Activated T-cell treated with anti-CD3 and anti-CD28 coated beads, Interleukin-2, amount 50 U/mL, for 24 hours (primary cell): Measurements from ENCODE around the gene ZNF423.

Experiments used
- DNase-seq: peaks from one replicate; pipeline ENCODE4 v3.0.0-alpha.2; 2020
- H3K27ac Mint-ChIP-seq: 2 replicates; pipeline ENCODE4 v1.8.0; 2020; ENCODE audit warnings: mild to moderate bottlenecking, mixed read lengths
- H3K27me3 Mint-ChIP-seq: 2 replicates; pipeline ENCODE4 v1.8.0; 2020; ENCODE audit warnings: mixed read lengths
- H3K36me3 Mint-ChIP-seq: 2 replicates; pipeline ENCODE4 v1.8.0; 2020; ENCODE audit warnings: low read depth, mixed read lengths
- H3K4me1 Mint-ChIP-seq: 2 replicates; pipeline ENCODE4 v1.8.0; 2020; ENCODE audit warnings: low read depth, mixed read lengths
- H3K4me3 Mint-ChIP-seq: 2 replicates; pipeline ENCODE4 v1.8.0; 2020; ENCODE audit warnings: mild to moderate bottlenecking, moderate library complexity, mixed read lengths
- H3K9me3 Mint-ChIP-seq: 2 replicates; pipeline ENCODE4 v1.8.0; 2020; ENCODE audit warnings: mixed read lengths

Gene ZNF423

DNA sequence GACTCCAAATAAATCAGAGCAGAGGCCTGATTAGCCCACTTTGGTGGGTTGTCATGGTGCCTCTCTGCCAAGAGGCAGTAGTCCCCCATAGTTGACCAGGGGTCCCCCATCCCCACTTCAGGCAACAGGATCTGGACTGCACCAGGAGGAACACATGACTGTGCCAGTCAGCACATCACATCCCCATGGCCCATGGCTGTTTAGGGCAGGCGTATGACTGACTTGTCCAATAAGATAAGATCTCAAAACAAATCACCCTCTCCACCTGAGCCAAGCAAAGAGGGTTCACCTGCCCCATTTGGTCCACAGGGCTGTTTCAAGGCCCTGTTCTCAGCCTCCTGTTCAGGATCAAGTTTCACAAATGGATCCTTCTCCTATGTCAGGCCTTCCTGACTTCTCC lies 389.0 kb downstream of the ZNF423 start:
- Mint-ChIP-seq H3K27me3 (no peaks in the 10 kb centered on the region), H3K36me3 (no peaks in the 10 kb centered on the region), H3K9me3 (no peaks in the 10 kb centered on the region), H3K27ac (no peak overlapping the region), H3K4me1 (peaks cover 35% of the 10 kb centered on the region), H3K4me3 (no peak overlapping the region)
- no peak for DNase-seq

DNA sequence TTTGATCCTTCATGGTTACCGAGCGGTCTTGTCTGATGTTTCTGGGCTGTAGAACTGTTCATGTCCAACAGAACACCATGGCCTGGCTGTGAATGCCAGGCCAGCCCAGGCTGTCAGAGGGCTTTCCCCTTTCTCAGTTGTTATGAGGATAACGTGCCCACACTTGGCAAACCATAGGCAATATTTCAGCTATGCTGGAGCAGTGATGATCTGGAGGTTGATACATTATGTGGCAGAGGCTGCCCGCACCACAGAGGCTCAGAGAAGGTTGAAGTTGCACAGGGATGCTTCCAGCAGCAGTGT lies 389.4 kb downstream of the ZNF423 start:
- Mint-ChIP-seq H3K27me3 (no peaks in the 10 kb centered on the region), H3K4me1 (peaks cover 38% of the 10 kb centered on the region), H3K36me3 (no peaks in the 10 kb centered on the region), H3K27ac (no peak overlapping the region), H3K4me3 (no peak overlapping the region), H3K9me3 (no peaks in the 10 kb centered on the region)
- peak; percentile 13 for DNase-seq

- peak; percentile 14 for DNase-seq
- no peaks in the 10 kb centered on the region for H3K36me3 Mint-ChIP-seq
- H3K27me3 Mint-ChIP-seq = no peaks in the 10 kb centered on the region
- peaks cover 42% of the 10 kb centered on the region for H3K4me1 Mint-ChIP-seq
- no peak overlapping the region for H3K4me3 Mint-ChIP-seq
- no peak overlapping the region for H3K27ac Mint-ChIP-seq
- no peaks in the 10 kb centered on the region for H3K9me3 Mint-ChIP-seq
These were observed 390.0 kb downstream of the ZNF423 start for GRCh38 chr16:49465661-49466528.

GRCh38 chr16:49464877-49465504 lies 390.9 kb downstream of the ZNF423 start:
- Mint-ChIP-seq H3K9me3 (no peaks in the 10 kb centered on the region), H3K27ac (no peak overlapping the region), H3K4me1 (peaks cover 46% of the 10 kb centered on the region), H3K4me3 (no peak overlapping the region), H3K27me3 (no peaks in the 10 kb centered on the region), H3K36me3 (no peaks in the 10 kb centered on the region)
- peak; percentile 43 for DNase-seq

DNA sequence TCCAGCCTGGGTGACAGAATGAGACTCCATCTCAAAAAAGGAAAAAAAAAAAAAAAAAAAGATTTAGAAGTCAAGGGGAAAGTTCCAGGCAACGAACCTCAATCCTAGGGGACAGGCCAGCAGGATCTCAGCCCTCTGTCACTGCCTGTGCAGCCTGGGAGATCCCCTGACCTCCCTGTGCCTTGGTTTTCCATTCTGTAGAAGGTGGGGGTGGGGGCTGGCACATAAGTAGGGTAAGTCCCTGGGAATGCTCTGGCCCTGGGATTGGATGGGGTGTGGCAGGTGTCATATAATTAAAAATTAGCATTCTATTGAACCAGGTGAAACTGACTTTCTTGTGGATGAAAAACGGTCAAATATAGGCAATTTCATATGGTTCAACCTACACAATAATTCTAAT lies 391.8 kb downstream of the ZNF423 start:
- DNase-seq = peak; percentile 20
- H3K27me3 Mint-ChIP-seq = no peaks in the 10 kb centered on the region
- peak overlapping the region; percentile 1 for H3K4me3 Mint-ChIP-seq
- H3K4me1 Mint-ChIP-seq = peaks cover 46% of the 10 kb centered on the region
- peak overlapping the region; percentile 53 for H3K27ac Mint-ChIP-seq
- H3K9me3 Mint-ChIP-seq = no peaks in the 10 kb centered on the region
- H3K36me3 Mint-ChIP-seq = no peaks in the 10 kb centered on the region

GRCh38 chr16:49463529-49463928 lies 392.4 kb downstream of the ZNF423 start:
- Mint-ChIP-seq H3K4me3 (peak overlapping the region; percentile 1), H3K27me3 (no peaks in the 10 kb centered on the region)
- DNase-seq = peak; percentile 63

DNA sequence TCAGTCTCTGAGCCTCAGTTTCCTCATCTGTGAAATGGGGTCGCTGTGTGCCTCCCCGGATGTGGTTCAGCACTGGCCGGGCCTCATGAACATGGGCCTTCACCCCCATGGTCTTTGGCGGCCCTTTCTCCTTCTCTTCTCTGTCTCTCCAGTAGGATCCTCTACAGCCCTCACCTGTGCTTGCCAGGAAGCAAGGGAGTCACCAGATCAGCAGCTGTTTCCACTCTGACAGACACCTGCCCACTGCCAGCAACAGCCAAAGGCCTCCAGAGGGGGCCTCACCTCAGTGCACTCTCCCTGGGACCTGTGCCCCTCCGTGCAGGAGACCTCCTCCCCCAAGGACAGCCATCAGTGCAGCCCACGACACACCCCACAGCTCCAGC lies 392.9 kb downstream of the ZNF423 start:
- H3K4me3 Mint-ChIP-seq = no peak overlapping the region
- no peaks in the 10 kb centered on the region for H3K36me3 Mint-ChIP-seq
- DNase-seq = peak; percentile 35
- no peaks in the 10 kb centered on the region for H3K9me3 Mint-ChIP-seq
- no peaks in the 10 kb centered on the region for H3K27me3 Mint-ChIP-seq
- peak overlapping the region; percentile 48 for H3K27ac Mint-ChIP-seq
- H3K4me1 Mint-ChIP-seq = peaks cover 46% of the 10 kb centered on the region

More at GRCh38 chr16:49463529-49463928, 392.4 kb downstream of the ZNF423 start:
- Mint-ChIP-seq H3K36me3 (no peaks in the 10 kb centered on the region), H3K27ac (peak overlapping the region; percentile 53), H3K4me1 (peaks cover 46% of the 10 kb centered on the region), H3K9me3 (no peaks in the 10 kb centered on the region)

GRCh38 chr16:49462362-49462988 lies 393.4 kb downstream of the ZNF423 start:
- Mint-ChIP-seq H3K4me3 (no peak overlapping the region), H3K9me3 (no peaks in the 10 kb centered on the region), H3K27ac (peak overlapping the region; percentile 58), H3K4me1 (peaks cover 46% of the 10 kb centered on the region), H3K27me3 (no peaks in the 10 kb centered on the region), H3K36me3 (no peaks in the 10 kb centered on the region)
- no peak for DNase-seq

GRCh38 chr16:49461517-49461951 lies 394.4 kb downstream of the ZNF423 start:
- H3K27me3 Mint-ChIP-seq = no peaks in the 10 kb centered on the region
- H3K36me3 Mint-ChIP-seq = no peaks in the 10 kb centered on the region
- DNase-seq = peak; percentile 31
- no peaks in the 10 kb centered on the region for H3K9me3 Mint-ChIP-seq
- H3K4me1 Mint-ChIP-seq = peaks cover 46% of the 10 kb centered on the region
- H3K4me3 Mint-ChIP-seq = no peak overlapping the region
- no peak overlapping the region for H3K27ac Mint-ChIP-seq

GRCh38 chr16:49460786-49461470 lies 395.0 kb downstream of the ZNF423 start:
- peak; percentile 25 for DNase-seq
- Mint-ChIP-seq H3K27ac (peak overlapping the region; percentile 27), H3K4me3 (no peak overlapping the region), H3K9me3 (no peaks in the 10 kb centered on the region), H3K36me3 (no peaks in the 10 kb centered on the region), H3K4me1 (peaks cover 45% of the 10 kb centered on the region), H3K27me3 (no peaks in the 10 kb centered on the region)

- Mint-ChIP-seq H3K27ac (peak overlapping the region; percentile 7), H3K27me3 (no peaks in the 10 kb centered on the region)
These were observed 395.8 kb downstream of the ZNF423 start for GRCh38 chr16:49459953-49460735.

DNA sequence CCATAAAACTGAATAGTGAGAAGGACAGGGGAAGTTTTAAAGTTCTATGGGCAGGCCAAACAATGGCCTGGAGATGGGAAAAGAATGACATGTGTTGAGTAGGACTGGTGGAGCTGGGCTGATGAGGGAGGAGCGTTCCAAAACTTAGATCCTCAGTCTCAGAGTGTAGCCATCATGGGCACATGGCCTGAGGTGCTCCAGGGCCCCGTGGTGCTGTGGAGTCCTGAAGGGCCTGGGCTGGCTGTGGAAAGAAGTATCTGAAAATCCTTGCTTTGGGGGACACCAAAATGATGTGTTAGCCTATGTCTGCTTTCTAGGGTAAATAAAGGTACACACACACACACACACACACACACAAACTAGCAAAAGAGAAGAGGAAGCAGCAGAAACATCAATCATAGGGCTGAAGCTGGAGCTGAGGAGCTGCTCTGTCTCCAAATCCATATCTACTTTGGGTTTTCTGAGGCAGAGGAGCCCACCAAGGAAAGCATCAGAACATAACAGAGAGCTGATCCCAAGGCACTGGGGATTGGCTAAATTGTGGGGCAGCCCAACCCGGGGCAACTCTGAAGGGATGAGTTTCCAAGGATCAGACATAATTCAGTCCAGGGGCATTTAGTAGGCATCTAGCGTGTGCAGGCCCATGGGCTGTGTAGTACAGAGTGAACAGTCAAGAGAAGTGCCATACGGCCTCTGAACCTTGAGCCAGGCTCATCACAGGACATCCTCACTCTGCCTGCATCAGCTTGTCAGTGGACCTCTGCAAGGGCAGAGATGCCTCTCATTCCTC lies 397.1 kb downstream of the ZNF423 start:
- Mint-ChIP-seq H3K4me3 (no peak overlapping the region), H3K27me3 (no peaks in the 10 kb centered on the region), H3K4me1 (peaks cover 30% of the 10 kb centered on the region), H3K9me3 (no peaks in the 10 kb centered on the region), H3K36me3 (no peaks in the 10 kb centered on the region), H3K27ac (no peak overlapping the region)
- DNase-seq = peak; percentile 3

More at GRCh38 chr16:49459953-49460735, 395.8 kb downstream of the ZNF423 start:
- H3K36me3 Mint-ChIP-seq = no peaks in the 10 kb centered on the region
- no peak overlapping the region for H3K4me3 Mint-ChIP-seq
- peaks cover 40% of the 10 kb centered on the region for H3K4me1 Mint-ChIP-seq
- no peaks in the 10 kb centered on the region for H3K9me3 Mint-ChIP-seq
- peak; percentile 7 for DNase-seq

GRCh38 chr16:49458243-49458642 lies 397.7 kb downstream of the ZNF423 start:
- Mint-ChIP-seq H3K27ac (no peak overlapping the region), H3K36me3 (no peaks in the 10 kb centered on the region), H3K4me1 (peaks cover 24% of the 10 kb centered on the region), H3K9me3 (no peaks in the 10 kb centered on the region), H3K4me3 (no peak overlapping the region), H3K27me3 (no peaks in the 10 kb centered on the region)
- peak; percentile 20 for DNase-seq
